Astrocyte of the spinal cord (primary cell): ENCODE results near the gene HIGD1A.

Experiments used
- DNase-seq: peaks from one replicate; pipeline ENCODE4 v3.0.0; 2011; ENCODE audit warnings: low read depth, low spot score
- H3K4me3 ChIP-seq: 2 replicates; pipeline ENCODE4 v1.5.1; 2011; ENCODE audit warnings: low read depth, mild to moderate bottlenecking, low read length, moderate library complexity
- CTCF ChIP-seq: IDR thresholded peaks from 2 replicates; pipeline ENCODE4 v1.5.1; 2012; ENCODE audit warnings: low read depth, mild to moderate bottlenecking, low read length, inconsistent platforms
- in situ Hi-C: cut with HindIII; loops from 2 replicates; pipeline ENCODE4 v1.10.0; 2017; ENCODE audit warnings: low sequenced_read_pairs

HIGD1A gene

DNA sequence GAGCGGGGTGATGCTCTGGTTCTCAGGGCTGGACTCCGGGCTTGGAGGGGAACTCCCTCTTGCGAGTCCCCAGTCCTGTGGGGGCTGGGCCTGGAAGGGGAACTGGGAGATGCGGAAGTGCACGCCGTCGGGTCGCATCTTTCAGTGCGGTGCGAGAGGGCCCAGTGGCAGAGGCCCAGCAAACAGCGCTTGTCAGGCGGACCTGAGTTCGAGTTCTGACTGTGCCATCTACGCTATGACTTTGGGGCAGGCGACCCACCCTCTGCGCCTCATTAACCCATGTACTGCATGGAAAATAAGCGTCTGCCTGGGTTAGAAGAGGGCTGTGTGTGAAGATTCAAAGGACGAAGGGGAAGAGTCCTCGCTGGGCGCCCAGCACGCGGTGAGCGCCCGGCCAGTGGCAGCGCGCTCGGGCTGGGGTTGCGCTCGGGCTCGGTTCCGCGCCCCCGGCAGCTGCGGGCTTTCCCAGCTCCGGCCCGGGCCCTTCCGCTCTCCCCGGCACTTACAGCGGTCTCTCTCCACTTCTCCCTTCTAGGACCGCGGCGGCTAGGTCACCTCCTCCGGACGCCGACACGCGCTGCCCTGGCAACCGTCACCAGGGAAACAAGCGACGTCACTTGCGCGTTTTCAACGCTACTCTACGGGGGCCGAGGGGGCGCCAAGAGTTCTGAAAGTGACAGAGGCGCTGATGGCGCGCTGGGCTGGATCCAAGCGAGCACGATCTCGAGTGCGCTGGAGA, 31.5 kb downstream of the HIGD1A start, which contains the start of gene CCDC13:
Gene CCDC13 (minus strand): TSS at position 584 of the 739 bp plus-strand sequence. CDS start 14,908 bp downstream, outside the sequence.
- in situ Hi-C loops, result no loop called here

DNA sequence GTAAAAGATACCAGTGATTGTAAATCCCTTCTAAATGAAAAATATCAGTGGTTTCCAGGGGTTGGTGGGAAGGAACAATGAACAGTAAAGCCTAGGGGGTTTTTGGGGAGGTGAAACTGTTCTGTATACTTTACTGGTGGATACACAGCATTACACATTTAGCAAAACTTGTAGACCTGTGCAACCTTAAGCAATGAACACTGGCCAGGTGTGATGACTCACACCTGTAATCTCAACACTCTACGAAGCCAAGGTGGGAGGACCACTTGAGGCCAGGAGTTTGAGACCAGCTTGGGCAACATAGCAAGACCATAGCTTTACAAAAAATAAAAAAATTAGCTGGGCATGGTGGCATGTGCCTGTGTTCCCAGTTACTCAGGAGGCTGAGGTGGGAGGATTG, 33.0 kb downstream of the HIGD1A start:
- H3K4me3 ChIP-seq, result no peak overlapping the region
- in situ Hi-C loops, result no loop called here
- no peak for DNase-seq
- TF ChIP-seq CTCF, result no peak

More for the DNA sequence above, 31.5 kb downstream of the HIGD1A start, which contains the start of gene CCDC13:
- DNase-seq, result peak; percentile 91
- H3K4me3 ChIP-seq, result peak within 1 kb of the TSS; percentile 54
- TF ChIP-seq CTCF, result no peak

- DNase-seq, result no peak
- in situ Hi-C loops, result no loop called here
- no peak overlapping the region for H3K4me3 ChIP-seq
- no peak for TF ChIP-seq CTCF
Measured at GRCh38 chr3:42769477-42770131, 34.7 kb downstream of the HIGD1A start.

- in situ Hi-C loops, result no loop called here
- H3K4me3 ChIP-seq, result no peak overlapping the region
- no peak for DNase-seq
- no peak for TF ChIP-seq CTCF
Measured at GRCh38 chr3:42764561-42765295, 39.6 kb downstream of the HIGD1A start.

- in situ Hi-C loops, result no loop called here
- no peak overlapping the region for H3K4me3 ChIP-seq
- no peak for DNase-seq
- no peak for TF ChIP-seq CTCF
Measured at GRCh38 chr3:42764115-42764514, 40.2 kb downstream of the HIGD1A start.

- H3K4me3 ChIP-seq, result no peak overlapping the region
- DNase-seq, result no peak
- in situ Hi-C loops, result no loop called here
- no peak for TF ChIP-seq CTCF
Measured at GRCh38 chr3:42763021-42763420, 41.3 kb downstream of the HIGD1A start.
